ENCODE data around the gene SNX27. TPM values are rescaled to one million over a fixed set of nuclear protein-coding genes. Genes with fewer than 3 reads are reported as not detected.

Gene SNX27
- total and polyA plus RNA-seq, 2 donors (not counting 1 experiment from before 2014, with no cell fraction given): 29.5 to 38.1 TPM

DNA sequence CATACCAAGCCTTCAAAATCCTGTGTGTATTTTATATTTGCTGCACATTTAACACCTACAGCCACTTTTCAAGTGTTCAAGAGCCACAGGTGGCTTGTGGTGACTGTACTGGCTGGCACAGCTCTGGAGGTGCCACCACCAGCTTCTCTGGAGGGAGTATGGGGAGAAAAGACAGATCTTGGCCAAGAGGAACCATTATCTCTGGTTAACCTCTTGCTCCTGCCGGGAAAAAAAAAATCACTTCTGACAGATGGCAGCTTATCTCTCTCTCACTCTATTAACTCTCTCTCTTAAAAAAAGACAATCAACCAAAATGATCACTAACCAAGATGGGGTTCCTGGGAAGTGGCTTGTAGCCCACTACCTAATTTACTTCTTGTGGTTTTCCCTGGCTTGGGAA, 108.3 kb downstream of the SNX27 start:
- Histone ChIP-seq H3K36me3 (ENCODE audit: control insufficient read depth, insufficient read depth, low read length) (no peaks in the 10 kb centered on the region), H3K4me1 (ENCODE audit: control insufficient read depth, extremely low read depth, insufficient read depth, low read length) (no peaks in the 10 kb centered on the region), H3K9me3 (ENCODE audit: control insufficient read depth, insufficient read depth, low read depth, low read length) (no peaks in the 10 kb centered on the region), H4K20me1 (ENCODE audit: control insufficient read depth, extremely low read depth, insufficient read depth, low read length) (no peaks in the 10 kb centered on the region), H3K9ac (ENCODE audit: insufficient read depth, low read length) (no peak overlapping the region), H2AFZ (ENCODE audit: low read length) (peak overlapping the region; percentile 82), H3K4me2 (ENCODE audit: extremely low read depth, insufficient read depth, low read length) (peak overlapping the region; percentile 95), H3K27ac (ENCODE audit: insufficient read depth, low read length) (no peak overlapping the region), H3K4me3 (replicated peaks in 1 of 4; ENCODE audit: control extremely low read depth in 1 of 4, insufficient read depth in 1 of 4, low read depth in 3 of 4, low read length in 4 of 4) (peak overlapping the region in 1 of 4 experiments; percentile 56), H3K27me3 (ENCODE audit: control insufficient read depth, insufficient read depth, low read length) (peaks cover 41% of the 10 kb centered on the region), H3K79me2 (ENCODE audit: control insufficient read depth, insufficient read depth, low read length) (no peaks in the 10 kb centered on the region)
- DNase-seq (ENCODE audit: low read depth in 2 of 2): no peak
- TF ChIP-seq EZH2 (IDR thresholded peaks at IDR 0.05; ENCODE audit: low read length, missing control alignments) (no peak), CTCF (conservative IDR thresholded peaks at IDR 0.05 in 1 of 2, IDR thresholded peaks at IDR 0.05 in 1 of 2; ENCODE audit: low read depth in 1 of 2, low read length in 2 of 2) (no peak)

DNA sequence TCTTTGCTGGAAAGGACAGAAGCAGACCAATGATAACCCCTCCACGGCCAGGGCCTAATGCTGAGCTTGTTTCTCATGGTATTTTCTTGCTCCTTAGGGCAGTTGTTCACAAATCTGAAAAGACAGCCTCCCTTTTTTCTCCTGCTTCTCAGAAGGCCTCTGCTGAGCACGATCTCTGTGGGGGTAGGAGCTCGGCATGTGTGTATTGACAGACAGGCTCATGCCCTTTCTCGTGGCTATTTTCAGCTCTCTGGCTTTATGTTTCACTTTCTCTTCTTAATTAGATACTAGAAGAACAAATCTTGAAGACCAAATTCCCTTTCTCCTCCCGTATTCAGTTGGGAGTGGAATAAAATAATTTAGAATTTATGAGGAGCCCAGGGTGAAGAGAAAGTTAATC, 108.7 kb downstream of the SNX27 start:
- no peaks in the 10 kb centered on the region for H3K4me1 ChIP-seq (ENCODE audit: control insufficient read depth, extremely low read depth, insufficient read depth, low read length)
- no peak overlapping the region for H3K27ac ChIP-seq (ENCODE audit: insufficient read depth, low read length)
- no peaks in the 10 kb centered on the region for H4K20me1 ChIP-seq (ENCODE audit: control insufficient read depth, extremely low read depth, insufficient read depth, low read length)
- TF ChIP-seq EZH2 (IDR thresholded peaks at IDR 0.05; ENCODE audit: low read length, missing control alignments) (peak; percentile 20), CTCF (conservative IDR thresholded peaks at IDR 0.05 in 1 of 2, IDR thresholded peaks at IDR 0.05 in 1 of 2; ENCODE audit: low read depth in 1 of 2, low read length in 2 of 2) (no peak)
- no peak overlapping the region for H3K9ac ChIP-seq (ENCODE audit: insufficient read depth, low read length)
- peaks cover 37% of the 10 kb centered on the region for H3K27me3 ChIP-seq (ENCODE audit: control insufficient read depth, insufficient read depth, low read length)
- H2AFZ ChIP-seq (ENCODE audit: low read length): peak overlapping the region; percentile 82
- H3K9me3 ChIP-seq (ENCODE audit: control insufficient read depth, insufficient read depth, low read depth, low read length): no peaks in the 10 kb centered on the region
- H3K4me2 ChIP-seq (ENCODE audit: extremely low read depth, insufficient read depth, low read length): peak overlapping the region; percentile 95
- peak overlapping the region; percentile 35 to 56 (median 44) for H3K4me3 ChIP-seq (replicated peaks in 1 of 4; ENCODE audit: control extremely low read depth in 1 of 4, insufficient read depth in 1 of 4, low read depth in 3 of 4, low read length in 4 of 4)
- DNase-seq (ENCODE audit: low read depth in 2 of 2): peak; percentile 4 to 33
- no peaks in the 10 kb centered on the region for H3K36me3 ChIP-seq (ENCODE audit: control insufficient read depth, insufficient read depth, low read length)
- no peaks in the 10 kb centered on the region for H3K79me2 ChIP-seq (ENCODE audit: control insufficient read depth, insufficient read depth, low read length)

- Histone ChIP-seq H3K27ac (ENCODE audit: insufficient read depth, low read length) (no peak within 1 kb of the TSS), H3K27me3 (ENCODE audit: control insufficient read depth, insufficient read depth, low read length) (peaks cover 35% of the 10 kb centered on the region), H3K4me1 (ENCODE audit: control insufficient read depth, extremely low read depth, insufficient read depth, low read length) (no peaks in the 10 kb centered on the region), H2AFZ (ENCODE audit: low read length) (peak within 1 kb of the TSS; percentile 82), H3K4me3 (replicated peaks in 1 of 4; ENCODE audit: control extremely low read depth in 1 of 4, insufficient read depth in 1 of 4, low read depth in 3 of 4, low read length in 4 of 4) (peak within 1 kb of the TSS; percentile 52 to 62 (median 55)), H3K79me2 (ENCODE audit: control insufficient read depth, insufficient read depth, low read length) (no peaks in the 10 kb centered on the region), H3K36me3 (ENCODE audit: control insufficient read depth, insufficient read depth, low read length) (no peaks in the 10 kb centered on the region), H4K20me1 (ENCODE audit: control insufficient read depth, extremely low read depth, insufficient read depth, low read length) (no peaks in the 10 kb centered on the region), H3K4me2 (ENCODE audit: extremely low read depth, insufficient read depth, low read length) (peak within 1 kb of the TSS; percentile 95), H3K9ac (ENCODE audit: insufficient read depth, low read length) (peak within 1 kb of the TSS; percentile 27), H3K9me3 (ENCODE audit: control insufficient read depth, insufficient read depth, low read depth, low read length) (no peaks in the 10 kb centered on the region)
- peak in 1 of 2 donors; percentile 10 for DNase-seq (ENCODE audit: low read depth in 2 of 2)
- TF ChIP-seq CTCF (conservative IDR thresholded peaks at IDR 0.05 in 1 of 2, IDR thresholded peaks at IDR 0.05 in 1 of 2; ENCODE audit: low read depth in 1 of 2, low read length in 2 of 2) (no peak), EZH2 (IDR thresholded peaks at IDR 0.05; ENCODE audit: low read length, missing control alignments) (peak; percentile 37)
Measured at GRCh38 chr1:151720974-151721787, 109.3 kb downstream of the SNX27 start, which contains the start of gene RIIAD1. Gene RIIAD1, plus strand, starts transcription at chr1:151721522. Its CDS starts 15 bp downstream, at chr1:151721537.

All from fibroblast of lung (primary cell).